HEK293 (cell line): ENCODE results near the gene RAB5IF.

Experiments
- KLF1 ChIP-seq: fragments of 450-650 bp; formaldehyde crosslinking; IDR thresholded peaks from 2 replicates; pipeline ENCODE4 v1.5.1; 2016; ENCODE audit warnings: missing biosample characterization, missing genetic modification characterization
- OVOL3 ChIP-seq: fragments of 450-650 bp; formaldehyde crosslinking; IDR thresholded peaks from 2 replicates; pipeline ENCODE4 v1.5.1; 2016; ENCODE audit warnings: missing biosample characterization, missing genetic modification characterization
- PRDM6 ChIP-seq: fragments of 450-650 bp; formaldehyde crosslinking; IDR thresholded peaks from 2 replicates; pipeline ENCODE4 v1.5.1; 2017; ENCODE audit warnings: missing biosample characterization, missing genetic modification characterization
- REST ChIP-seq: fragments of 450-650 bp; formaldehyde crosslinking; IDR thresholded peaks from 2 replicates; pipeline ENCODE4 v1.5.1; 2016; ENCODE audit warnings: missing biosample characterization, missing genetic modification characterization
- SCRT2 ChIP-seq: fragments of 450-650 bp; formaldehyde crosslinking; IDR thresholded peaks from 2 replicates; pipeline ENCODE4 v1.5.1; 2016; ENCODE audit warnings: missing biosample characterization, missing genetic modification characterization
- SP2 ChIP-seq: fragments of 450-650 bp; formaldehyde crosslinking; IDR thresholded peaks from 2 replicates; pipeline ENCODE4 v1.5.1; 2016; ENCODE audit warnings: missing biosample characterization, missing genetic modification characterization
- TRIM28 ChIP-seq: IDR thresholded peaks from 2 replicates; pipeline ENCODE4 v1.6.1; 2011; ENCODE audit warnings: low read length, control low read depth, borderline replicate concordance
- ZBTB21 ChIP-seq: fragments of 450-650 bp; formaldehyde crosslinking; IDR thresholded peaks from 2 replicates; pipeline ENCODE4 v1.5.1; 2017; ENCODE audit warnings: missing biosample characterization, missing genetic modification characterization
- ZBTB6 ChIP-seq: fragments of 450-650 bp; formaldehyde crosslinking; IDR thresholded peaks from 2 replicates; pipeline ENCODE4 v1.5.1; 2017; ENCODE audit warnings: missing biosample characterization, missing genetic modification characterization
- ZFP37 ChIP-seq: fragments of 450-650 bp; formaldehyde crosslinking; IDR thresholded peaks from 2 replicates; pipeline ENCODE4 v1.5.1; 2016; ENCODE audit warnings: missing biosample characterization, missing genetic modification characterization
- ZFP41 ChIP-seq: fragments of 450-650 bp; formaldehyde crosslinking; IDR thresholded peaks from 2 replicates; pipeline ENCODE4 v1.5.1; 2016; ENCODE audit warnings: missing biosample characterization, missing genetic modification characterization, borderline replicate concordance
- ZNF10 ChIP-seq: fragments of 450-650 bp; formaldehyde crosslinking; IDR thresholded peaks from 2 replicates; pipeline ENCODE4 v1.5.1; 2017; ENCODE audit warnings: missing biosample characterization, missing genetic modification characterization
- ZNF138 ChIP-seq: fragments of 450-650 bp; formaldehyde crosslinking; IDR thresholded peaks from 2 replicates; pipeline ENCODE4 v1.5.1; 2016; ENCODE audit warnings: missing biosample characterization, missing genetic modification characterization, borderline replicate concordance
- ZNF140 ChIP-seq: fragments of 450-650 bp; formaldehyde crosslinking; IDR thresholded peaks from 2 replicates; pipeline ENCODE4 v1.5.1; 2016; ENCODE audit warnings: missing biosample characterization, missing genetic modification characterization
- ZNF155 ChIP-seq: fragments of 450-650 bp; formaldehyde crosslinking; IDR thresholded peaks from 2 replicates; pipeline ENCODE4 v1.5.1; 2016; ENCODE audit warnings: missing biosample characterization, missing genetic modification characterization
- ZNF184 ChIP-seq: fragments of 450-650 bp; IDR thresholded peaks from 2 replicates; pipeline ENCODE4 v1.5.1; 2018; ENCODE audit warnings: missing biosample characterization, mild to moderate bottlenecking, missing genetic modification characterization
- ZNF266 ChIP-seq: fragments of 450-650 bp; formaldehyde crosslinking; IDR thresholded peaks from 2 replicates; pipeline ENCODE4 v1.5.1; 2016; ENCODE audit warnings: missing biosample characterization, missing genetic modification characterization, low read depth
- ZNF335 ChIP-seq: fragments of 450-650 bp; formaldehyde crosslinking; conservative IDR thresholded peaks from 2 replicates; pipeline ENCODE4 v1.5.1; 2016; ENCODE audit warnings: missing biosample characterization, missing genetic modification characterization
- ZNF354C ChIP-seq: fragments of 450-650 bp; formaldehyde crosslinking; IDR thresholded peaks from 2 replicates; pipeline ENCODE4 v1.5.1; 2016; ENCODE audit warnings: missing biosample characterization, missing genetic modification characterization, low read depth, borderline replicate concordance
- ZNF404 ChIP-seq: fragments of 450-650 bp; formaldehyde crosslinking; IDR thresholded peaks from 2 replicates; pipeline ENCODE4 v1.5.1; 2017; ENCODE audit warnings: missing biosample characterization, missing genetic modification characterization
- ZNF48 ChIP-seq: fragments of 450-650 bp; formaldehyde crosslinking; IDR thresholded peaks from 2 replicates; pipeline ENCODE4 v1.5.1; 2016; ENCODE audit warnings: missing biosample characterization, missing genetic modification characterization
- ZNF488 ChIP-seq: fragments of 450-650 bp; formaldehyde crosslinking; IDR thresholded peaks from 2 replicates; pipeline ENCODE4 v1.5.1; 2016; ENCODE audit warnings: missing biosample characterization, missing genetic modification characterization
- ZNF501 ChIP-seq: fragments of 450-650 bp; formaldehyde crosslinking; IDR thresholded peaks from 2 replicates; pipeline ENCODE4 v1.5.1; 2016; ENCODE audit warnings: missing biosample characterization, missing genetic modification characterization
- ZNF514 ChIP-seq: fragments of 450-650 bp; formaldehyde crosslinking; IDR thresholded peaks from 2 replicates; pipeline ENCODE4 v1.5.1; 2016; ENCODE audit warnings: missing biosample characterization, missing genetic modification characterization
- ZNF560 ChIP-seq: fragments of 450-650 bp; formaldehyde crosslinking; IDR thresholded peaks from 2 replicates; pipeline ENCODE4 v1.5.1; 2017; ENCODE audit warnings: missing biosample characterization, missing genetic modification characterization, borderline replicate concordance
- ZNF585B ChIP-seq: fragments of 450-650 bp; formaldehyde crosslinking; IDR thresholded peaks from 2 replicates; pipeline ENCODE4 v1.5.1; 2016; ENCODE audit warnings: missing biosample characterization, missing genetic modification characterization
- ZNF623 ChIP-seq: fragments of 450-650 bp; formaldehyde crosslinking; IDR thresholded peaks from 2 replicates; pipeline ENCODE4 v1.5.1; 2016; ENCODE audit warnings: missing biosample characterization, missing genetic modification characterization
- ZNF629 ChIP-seq: fragments of 450-650 bp; formaldehyde crosslinking; IDR thresholded peaks from 2 replicates; pipeline ENCODE4 v1.5.1; 2017; ENCODE audit warnings: missing biosample characterization, missing genetic modification characterization
- ZNF639 ChIP-seq: fragments of 450-650 bp; formaldehyde crosslinking; IDR thresholded peaks from 2 replicates; pipeline ENCODE4 v1.5.1; 2016; ENCODE audit warnings: missing biosample characterization, missing genetic modification characterization
- ZNF670 ChIP-seq: fragments of 450-650 bp; formaldehyde crosslinking; IDR thresholded peaks from 2 replicates; pipeline ENCODE4 v1.5.1; 2016; ENCODE audit warnings: missing biosample characterization, missing genetic modification characterization, low read depth
- ZNF768 ChIP-seq: fragments of 450-650 bp; formaldehyde crosslinking; IDR thresholded peaks from 2 replicates; pipeline ENCODE4 v1.5.1; 2018; ENCODE audit warnings: missing biosample characterization, mild to moderate bottlenecking, missing genetic modification characterization
- ZNF777 ChIP-seq: fragments of 450-650 bp; formaldehyde crosslinking; IDR thresholded peaks from 2 replicates; pipeline ENCODE4 v1.5.1; 2017; ENCODE audit warnings: missing biosample characterization, missing genetic modification characterization, borderline replicate concordance
- ZNF837 ChIP-seq: fragments of 450-650 bp; formaldehyde crosslinking; IDR thresholded peaks from 2 replicates; pipeline ENCODE4 v1.5.1; 2016; ENCODE audit warnings: missing biosample characterization, missing genetic modification characterization
- ZNF843 ChIP-seq: fragments of 450-650 bp; formaldehyde crosslinking; IDR thresholded peaks from 2 replicates; pipeline ENCODE4 v1.5.1; 2016; ENCODE audit warnings: missing biosample characterization, missing genetic modification characterization

RAB5IF gene

GRCh38 chr20:36605399-36606157 lies at the start of gene RAB5IF (continued):
- TF ChIP-seq ZNF266 (tag by site-specific recombination) (no peak), ZNF514 (tag by site-specific recombination) (no peak), ZNF843 (tag by site-specific recombination) (no peak), PRDM6 (tag by site-specific recombination) (no peak), ZNF777 (tag by site-specific recombination) (no peak), ZNF354C (no peak), SP2 (peak; percentile 99), ZNF138 (tag by site-specific recombination) (no peak), ZNF140 (tag by site-specific recombination) (no peak), KLF1 (tag by site-specific recombination) (no peak), ZNF488 (tag by site-specific recombination) (no peak), ZNF48 (no peak), ZNF639 (tag by site-specific recombination) (peak; percentile 71), ZNF670 (tag by site-specific recombination) (no peak), ZNF501 (tag by site-specific recombination) (no peak; the same call in 1 of the 2 replicates), ZNF629 (tag by site-specific recombination) (peak; percentile 96), ZFP37 (no peak), ZNF184 (tag by site-specific recombination) (no peak), ZNF837 (tag by site-specific recombination) (no peak), ZNF10 (tag by site-specific recombination) (no peak), OVOL3 (tag by site-specific recombination) (no peak), ZNF623 (tag by site-specific recombination) (no peak), ZNF335 (peak; percentile 99), REST (tag by site-specific recombination) (peak; percentile 43; the same call in 1 of the 2 replicates), ZNF560 (tag by site-specific recombination) (no peak), ZNF155 (no peak), ZNF768 (no peak), ZBTB21 (tag by site-specific recombination) (peak; percentile 88), ZBTB6 (tag by site-specific recombination) (no peak), ZNF585B (no peak), ZFP41 (tag by site-specific recombination) (no peak), ZNF404 (tag by site-specific recombination) (no peak), SCRT2 (0 out of 2 replicates have a peak, but pooled peaks have one; percentile 56), TRIM28 (peak; percentile 83; the same call in 1 of the 2 replicates)
